ENCODE results near the gene CPPED1.
"Not testable (repeated sequence)": the region's sequence is repeated elsewhere in the genome, so short reads cannot be mapped to it uniquely, and the experiment has no call there.

GRCh38 chr16:12813321-12813720 is 9.6 kb upstream of the CPPED1 start:
- not testable (repeated sequence) for TF ChIP-seq CTCF (IDR thresholded peaks at IDR 0.05); ZFX (IDR thresholded peaks at IDR 0.05; ENCODE audit: borderline replicate concordance)
